Suprapubic skin (tissue), 3 donors: ENCODE results near the gene CEBPB.

Source experiments
- CTCF ChIP-seq, 2 donors: fragments of 200-600 bp in 1 of 2; fragments of 450-650 bp in 1 of 2; sonication (generic) in 1 of 2; IDR thresholded peaks; one replicate each; pipeline ENCODE4 v1.5.1; 2016 to 2019; ENCODE audit warnings: antibody characterized with exemption in 2 of 2, mild to moderate bottlenecking in 1 of 2, moderate library complexity in 1 of 2
- EP300 ChIP-seq: sonication (generic); formaldehyde crosslinking; IDR thresholded peaks from one replicate; pipeline ENCODE4 v1.6.1; 2017; ENCODE audit warnings: antibody characterized with exemption

GRCh38 chr20:50144362-50144761, 46.3 kb upstream of the CEBPB start:
- TF ChIP-seq CTCF (IDR thresholded peaks at IDR 0.05), result no peak
- no peak for TF ChIP-seq EP300
